ENCODE measurements around the gene ESYT1.

Gene ESYT1

GRCh38 chr12:56127888-56128669 lies at the start of gene ESYT1:
Gene ESYT1, plus strand, starts transcription at chr12:56128267. Its CDS starts 53 bp downstream, at chr12:56128320.
- peak; percentile 100 for DNase-seq

GRCh38 chr12:56078427-56078826 lies 49.6 kb upstream of the ESYT1 start:
- no peak for DNase-seq

- DNase-seq: peak; percentile 60
Measured at GRCh38 chr12:56078931-56079722, 48.9 kb upstream of the ESYT1 start.

- peak; percentile 72 for DNase-seq
Measured at GRCh38 chr12:56079723-56080555, 48.1 kb upstream of the ESYT1 start, which contains the start of gene ERBB3. Gene ERBB3, plus strand, starts transcription at chr12:56080165. Its CDS starts 136 bp downstream, at chr12:56080301.

GRCh38 chr12:56080556-56081138 lies 47.4 kb upstream of the ESYT1 start:
- DNase-seq: no peak

GRCh38 chr12:56081393-56082347 lies 46.4 kb upstream of the ESYT1 start:
- DNase-seq: no peak

GRCh38 chr12:56082382-56082781 lies 45.7 kb upstream of the ESYT1 start:
- DNase-seq: no peak

- no peak for DNase-seq
Measured at GRCh38 chr12:56082967-56083366, 45.1 kb upstream of the ESYT1 start.

- peak; percentile 59 for DNase-seq
Measured at GRCh38 chr12:56084958-56085543, 43.0 kb upstream of the ESYT1 start.

GRCh38 chr12:56086096-56086495 lies 42.0 kb upstream of the ESYT1 start:
- DNase-seq: no peak

GRCh38 chr12:56086608-56087007 lies 41.5 kb upstream of the ESYT1 start:
- no peak for DNase-seq

GRCh38 chr12:56087220-56087619 lies 40.8 kb upstream of the ESYT1 start:
- no peak for DNase-seq

- DNase-seq: no peak
Measured at GRCh38 chr12:56097738-56098137, 30.3 kb upstream of the ESYT1 start.

GRCh38 chr12:56098592-56098991 lies 29.5 kb upstream of the ESYT1 start:
- no peak for DNase-seq

GRCh38 chr12:56099787-56100186 lies 28.3 kb upstream of the ESYT1 start:
- no peak for DNase-seq

GRCh38 chr12:56101045-56101444 lies 27.0 kb upstream of the ESYT1 start:
- no peak for DNase-seq

GRCh38 chr12:56102683-56103065 lies 25.4 kb upstream of the ESYT1 start:
- no peak for DNase-seq

- DNase-seq: peak; percentile 71
Measured at GRCh38 chr12:56103066-56103711, 24.9 kb upstream of the ESYT1 start.

- no peak for DNase-seq
Measured at GRCh38 chr12:56103823-56104108, 24.3 kb upstream of the ESYT1 start.

GRCh38 chr12:56104109-56104814 lies 23.8 kb upstream of the ESYT1 start, which contains the start of gene PA2G4:
Gene PA2G4, plus strand, starts transcription at chr12:56104559. Its CDS starts 179 bp downstream, at chr12:56104738.
- DNase-seq: peak; percentile 100

Data from activated CD4-positive, alpha-beta T cell treated with anti-CD3 and anti-CD28 coated beads, Interleukin-2, Interleukin-6, amounts not matched to agents 100 ng/mL and 50 ng/mL, durations not matched to agents 16 hours and 8 hours (primary cell).